ENCODE measurements around the gene SPNS2.

Gene SPNS2

GRCh38 chr17:4522661-4523060 lies 24.0 kb downstream of the SPNS2 start:
- DNase-seq, result no peak

GRCh38 chr17:4523946-4524345 lies 25.3 kb downstream of the SPNS2 start:
- DNase-seq, result no peak

GRCh38 chr17:4525691-4526397 lies 27.2 kb downstream of the SPNS2 start:
- no peak for DNase-seq

GRCh38 chr17:4527134-4527533 lies 28.5 kb downstream of the SPNS2 start:
- no peak for DNase-seq

GRCh38 chr17:4527566-4528125 lies 29.0 kb downstream of the SPNS2 start:
- DNase-seq, result no peak

- DNase-seq, result no peak
These were observed 31.0 kb downstream of the SPNS2 start for GRCh38 chr17:4529533-4530152.

- no peak for DNase-seq
These were observed 32.4 kb downstream of the SPNS2 start for GRCh38 chr17:4530799-4531730.

GRCh38 chr17:4531988-4532736 lies 33.5 kb downstream of the SPNS2 start:
- DNase-seq, result no peak

GRCh38 chr17:4532860-4533522 lies 34.3 kb downstream of the SPNS2 start:
- DNase-seq, result no peak

- no peak for DNase-seq
These were observed 35.1 kb downstream of the SPNS2 start for GRCh38 chr17:4533523-4534504.

- no peak for DNase-seq
These were observed 35.8 kb downstream of the SPNS2 start for GRCh38 chr17:4534515-4534914.

GRCh38 chr17:4534928-4535666 lies 36.4 kb downstream of the SPNS2 start:
- no peak for DNase-seq

- no peak for DNase-seq
These were observed 37.1 kb downstream of the SPNS2 start for GRCh38 chr17:4535667-4536258.

GRCh38 chr17:4536259-4536741 lies 37.6 kb downstream of the SPNS2 start:
- no peak for DNase-seq

GRCh38 chr17:4536742-4537411 lies 38.2 kb downstream of the SPNS2 start:
- no peak for DNase-seq

GRCh38 chr17:4537451-4538235 lies 39.0 kb downstream of the SPNS2 start:
- DNase-seq, result no peak

GRCh38 chr17:4538236-4539002 lies 39.7 kb downstream of the SPNS2 start:
- no peak for DNase-seq

Measured in NCI-H2227 treated with DMSO at 0.1 percent for 48 hours (cell line).